Neural progenitor cell (in vitro differentiated cells): ENCODE measurements around the gene PLEKHG4. TPM values are rescaled to one million over a fixed set of nuclear protein-coding genes. Genes with fewer than 3 reads are reported as not detected.

ENCODE experiments used
- DNase-seq: peaks from one replicate; pipeline ENCODE4 v3.0.0-alpha.2; 2016; ENCODE audit warnings: low spot score
- H2AFZ ChIP-seq: fragments of 200-600 bp; sonication (generic); replicated peaks from 2 replicates; pipeline ENCODE4 v1.6.1; 2016; ENCODE audit warnings: antibody characterized with exemption
- H3F3A ChIP-seq: fragments of 200-600 bp; sonication (generic); 2 replicates; pipeline ENCODE4 v1.6.1; 2016; ENCODE audit warnings: antibody characterized with exemption, low read depth
- H3K27ac ChIP-seq: fragments of 200-600 bp; sonication (generic); 2 replicates; pipeline ENCODE4 v1.5.1; 2016; ENCODE audit warnings: mild to moderate bottlenecking
- H3K27me3 ChIP-seq: fragments of 200-600 bp; sonication (generic); 2 replicates; pipeline ENCODE4 v1.6.1; 2016; ENCODE audit warnings: mild to moderate bottlenecking, moderate library complexity
- H3K36me3 ChIP-seq: fragments of 200-600 bp; sonication (generic); 2 replicates; pipeline ENCODE4 v1.5.1; 2016
- H3K4me1 ChIP-seq: fragments of 200-600 bp; sonication (generic); 2 replicates; pipeline ENCODE4 v1.6.1; 2016; ENCODE audit warnings: mixed run types
- H3K4me2 ChIP-seq: fragments of 200-600 bp; sonication (generic); 2 replicates; pipeline ENCODE4 v1.6.1; 2016
- H3K4me3 ChIP-seq: fragments of 200-600 bp; sonication (generic); 2 replicates; pipeline ENCODE4 v1.5.1; 2016
- H3K79me2 ChIP-seq: fragments of 200-600 bp; sonication (generic); 2 replicates; pipeline ENCODE4 v1.6.1; 2016; ENCODE audit warnings: low read depth
- H3K9ac ChIP-seq: fragments of 200-600 bp; sonication (generic); 2 replicates; pipeline ENCODE4 v1.6.1; 2016
- H3K9me3 ChIP-seq: fragments of 200-600 bp; sonication (generic); 2 replicates; pipeline ENCODE4 v1.5.1; 2016; ENCODE audit warnings: low read depth
- H4K20me1 ChIP-seq: fragments of 200-600 bp; sonication (generic); 2 replicates; pipeline ENCODE4 v1.6.1; 2016; ENCODE audit warnings: low read depth
- H3K27ac Mint-ChIP-seq: 3 replicates; pipeline ENCODE4 v1.8.0; 2021; ENCODE audit warnings: mixed read lengths
- H3K27me3 Mint-ChIP-seq: 2 replicates; pipeline ENCODE4 v1.8.0; 2022; ENCODE audit warnings: low read depth, mild to moderate bottlenecking, inconsistent platforms, moderate library complexity, mixed read lengths; ENCODE audit not compliant: insufficient read depth
- H3K36me3 Mint-ChIP-seq: 3 replicates; pipeline ENCODE4 v1.8.0; 2021; ENCODE audit warnings: mixed read lengths
- H3K4me1 Mint-ChIP-seq: 3 replicates; pipeline ENCODE4 v1.8.0; 2021; ENCODE audit warnings: mixed read lengths
- H3K4me3 Mint-ChIP-seq: 3 replicates; pipeline ENCODE4 v1.8.0; 2021; ENCODE audit warnings: mild to moderate bottlenecking, moderate library complexity, mixed read lengths
- H3K9me3 Mint-ChIP-seq: 3 replicates; pipeline ENCODE4 v1.8.0; 2020; ENCODE audit warnings: mixed read lengths
- CTCF ChIP-seq: fragments of 200-600 bp; sonication (generic); IDR thresholded peaks from 2 replicates; pipeline ENCODE4 v1.5.1; 2017; ENCODE audit warnings: antibody characterized with exemption, mild to moderate bottlenecking
- EZH2 ChIP-seq: fragments of 200-600 bp; sonication (generic); IDR thresholded peaks from 2 replicates; pipeline ENCODE4 v1.6.1; 2017; ENCODE audit warnings: antibody characterized with exemption, mild to moderate bottlenecking, moderate library complexity
- EZH2phosphoT487 ChIP-seq: fragments of 200-600 bp; sonication (generic); IDR thresholded peaks from 2 replicates; pipeline ENCODE4 v1.6.1; 2017; ENCODE audit warnings: antibody characterized with exemption
- total RNA-seq: library from RNA; depleted of rRNA; stranded (reverse); fragments of >200 nt; gene quantifications from 2 replicates; pipeline ENCODE4 v1.2.3, GENCODE V29; 2015; ENCODE audit warnings: low replicate concordance

Gene PLEKHG4
- total RNA-seq, 1 donor from 2014 or later, result 4.0 TPM

- Histone ChIP-seq H3K9ac (peak overlapping the region; percentile 49), H3K36me3 (no peaks in the 10 kb centered on the region)
- TF ChIP-seq EZH2 (no peak), EZH2phosphoT487 (no peak), CTCF (no peak)
These were observed 21.7 kb upstream of the PLEKHG4 start for GRCh38 chr16:67257486-67258160.

GRCh38 chr16:67258161-67258835 is 21.0 kb upstream of the PLEKHG4 start:
- Histone ChIP-seq H3K4me3 (no peak overlapping the region), H3F3A (no peaks in the 10 kb centered on the region), H3K4me2 (no peak overlapping the region), H3K36me3 (no peaks in the 10 kb centered on the region), H3K27me3 (no peaks in the 10 kb centered on the region), H3K9ac (peak overlapping the region; percentile 49), H3K27ac (no peak overlapping the region), H3K79me2 (no peaks in the 10 kb centered on the region), H4K20me1 (no peaks in the 10 kb centered on the region), H2AFZ (no peak overlapping the region), H3K9me3 (no peaks in the 10 kb centered on the region), H3K4me1 (no peaks in the 10 kb centered on the region)
- Mint-ChIP-seq H3K4me3 (no peak overlapping the region), H3K36me3 (no peaks in the 10 kb centered on the region), H3K27me3 (peaks cover 4% of the 10 kb centered on the region), H3K4me1 (peaks cover 5% of the 10 kb centered on the region), H3K9me3 (no peaks in the 10 kb centered on the region), H3K27ac (no peak overlapping the region)
- no peak for TF ChIP-seq CTCF
- no peak for TF ChIP-seq EZH2
- no peak for DNase-seq

More at GRCh38 chr16:67257486-67258160, 21.7 kb upstream of the PLEKHG4 start:
- no peak for DNase-seq
- H3K27ac Mint-ChIP-seq, result no peak overlapping the region
- no peaks in the 10 kb centered on the region for H3K27me3 ChIP-seq
- H3K9me3 ChIP-seq, result no peaks in the 10 kb centered on the region
- H3K36me3 Mint-ChIP-seq, result no peaks in the 10 kb centered on the region
- no peak overlapping the region for H3K4me3 Mint-ChIP-seq
- peaks cover 5% of the 10 kb centered on the region for H3K4me1 Mint-ChIP-seq
- H3F3A ChIP-seq, result no peaks in the 10 kb centered on the region
- no peak overlapping the region for H3K27ac ChIP-seq
- no peak overlapping the region for H3K4me3 ChIP-seq
- no peaks in the 10 kb centered on the region for H4K20me1 ChIP-seq
- no peaks in the 10 kb centered on the region for H3K9me3 Mint-ChIP-seq
- H3K4me1 ChIP-seq, result no peaks in the 10 kb centered on the region
- H2AFZ ChIP-seq, result no peak overlapping the region
- H3K4me2 ChIP-seq, result no peak overlapping the region
- H3K79me2 ChIP-seq, result no peaks in the 10 kb centered on the region
- peaks cover 2% of the 10 kb centered on the region for H3K27me3 Mint-ChIP-seq

- Histone ChIP-seq H4K20me1 (no peaks in the 10 kb centered on the region), H2AFZ (no peak overlapping the region), H3K27me3 (no peaks in the 10 kb centered on the region), H3K27ac (no peak overlapping the region), H3K9ac (no peak overlapping the region), H3K9me3 (no peaks in the 10 kb centered on the region), H3F3A (no peaks in the 10 kb centered on the region), H3K4me3 (no peak overlapping the region), H3K4me2 (no peak overlapping the region), H3K36me3 (no peaks in the 10 kb centered on the region), H3K79me2 (no peaks in the 10 kb centered on the region), H3K4me1 (no peaks in the 10 kb centered on the region)
- TF ChIP-seq EZH2phosphoT487 (no peak), EZH2 (no peak), CTCF (no peak)
- no peak for DNase-seq
- H3K27me3 Mint-ChIP-seq, result peaks cover 5% of the 10 kb centered on the region
- no peak overlapping the region for H3K27ac Mint-ChIP-seq
- no peak overlapping the region for H3K4me3 Mint-ChIP-seq
- no peaks in the 10 kb centered on the region for H3K36me3 Mint-ChIP-seq
- peaks cover 5% of the 10 kb centered on the region for H3K4me1 Mint-ChIP-seq
- H3K9me3 Mint-ChIP-seq, result no peaks in the 10 kb centered on the region
These were observed 19.6 kb upstream of the PLEKHG4 start for GRCh38 chr16:67259705-67260104.
